Activated naive CD8-positive, alpha-beta T cell treated with anti-CD3 and anti-CD28 coated beads, Interleukin-2, amount 10 ng/mL, durations not matched to agents 7 days and 5 days (primary cell): Measurements from ENCODE around the gene CYLC2. TPM values are rescaled to one million over a fixed set of nuclear protein-coding genes. Genes with fewer than 3 reads are reported as not detected.

Source experiments
- ATAC-seq: fragments of 150-1000 bp; cut with Tn5 transposase; one replicate; pipeline ENCODE4 v1.10.0; 2021; ENCODE audit warnings: low read depth, moderate library complexity
- POLR2A ChIA-PET: fragments of 350-600 bp; sonication (Branson Sonifier 250); formaldehyde crosslinking; loops from one replicate; lab custom pipeline; 2021; ENCODE audit warnings: antibody characterized with exemption; lab: Charles Lee
- DNase-seq: peaks from one replicate; pipeline ENCODE4 v3.0.0; 2021
- H3K27ac Mint-ChIP-seq: one replicate; pipeline ENCODE4 v1.8.0; 2022; ENCODE audit warnings: mild to moderate bottlenecking, mixed read lengths
- H3K27me3 Mint-ChIP-seq: one replicate; pipeline ENCODE4 v1.8.0; 2022; ENCODE audit warnings: mild to moderate bottlenecking, moderate library complexity, mixed read lengths
- H3K36me3 Mint-ChIP-seq: one replicate; pipeline ENCODE4 v1.8.0; 2021; ENCODE audit warnings: mild to moderate bottlenecking, mixed read lengths
- H3K4me1 Mint-ChIP-seq: one replicate; pipeline ENCODE4 v1.8.0; 2021; ENCODE audit warnings: mixed read lengths
- H3K4me3 Mint-ChIP-seq: one replicate; pipeline ENCODE4 v1.8.0; 2022; ENCODE audit warnings: mild to moderate bottlenecking, moderate library complexity, mixed read lengths
- H3K9me3 Mint-ChIP-seq: one replicate; pipeline ENCODE4 v1.8.0; 2021; ENCODE audit warnings: mixed read lengths
- total RNA-seq, 2 experiments: library from RNA; stranded (reverse); gene quantifications; one replicate each; pipeline ENCODE4 v1.2.3, GENCODE V29; 2021

CYLC2 gene
- total RNA-seq, 2 experiments from 2014 or later, result not detected

- no peak for DNase-seq
- POLR2A ChIA-PET, result no interaction called here
- H3K4me3 Mint-ChIP-seq, result no peak overlapping the region
- no peaks in the 10 kb centered on the region for H3K27me3 Mint-ChIP-seq
- H3K9me3 Mint-ChIP-seq, result peaks cover 2% of the 10 kb centered on the region
- H3K27ac Mint-ChIP-seq, result no peak overlapping the region
- no peak for ATAC-seq
- H3K4me1 Mint-ChIP-seq, result no peaks in the 10 kb centered on the region
- H3K36me3 Mint-ChIP-seq, result no peaks in the 10 kb centered on the region
Observed at GRCh38 chr9:103041961-103042360, 46.8 kb downstream of the CYLC2 start.
